NCI-H146 (cell line): ENCODE measurements around the gene LRRN4CL.
"Not testable (repeated sequence)": the region's sequence is repeated elsewhere in the genome, so short reads cannot be mapped to it uniquely, and the experiment has no call there.

Source experiments
- DNase-seq: peaks from one replicate; lab custom pipeline; 2025; lab: John Stamatoyannopoulos, UW

The LRRN4CL gene

DNA sequence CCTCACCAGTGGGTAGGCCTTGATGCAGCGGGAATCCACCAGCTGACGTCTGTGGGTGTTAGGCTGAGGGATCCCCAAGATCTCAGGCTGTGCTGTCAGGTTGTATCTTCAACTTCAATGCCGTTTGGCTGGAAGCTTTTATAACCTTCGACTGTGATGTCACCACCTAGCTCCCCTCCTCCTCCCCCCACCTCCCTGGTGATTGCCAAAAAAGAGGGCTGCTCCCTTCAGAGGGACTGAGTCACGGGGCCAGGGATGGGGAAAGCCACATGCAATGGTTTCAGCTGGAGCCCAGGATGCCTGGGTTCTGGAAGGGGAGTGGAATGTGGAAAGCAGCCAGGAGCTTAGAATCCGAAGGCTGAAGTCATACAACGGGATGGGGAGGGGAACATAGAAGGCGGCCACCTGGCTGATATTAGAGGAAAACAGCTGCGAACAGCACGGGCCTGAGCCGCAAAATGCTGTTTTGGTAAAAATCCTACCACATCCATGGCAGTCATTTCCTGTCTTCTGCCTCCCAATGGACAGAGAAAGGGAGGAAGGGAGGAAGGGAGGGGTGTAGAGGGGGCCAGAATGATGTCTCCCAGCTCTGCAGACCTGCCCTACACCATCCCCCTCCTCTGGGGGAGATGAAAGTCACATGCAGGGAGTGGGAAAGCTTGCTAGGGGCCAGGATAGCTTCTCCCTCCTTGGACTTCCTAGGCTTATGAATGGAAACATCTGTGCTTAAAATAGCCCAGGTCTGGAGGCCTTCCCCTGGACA lies at the start of gene LRRN4CL:
Gene LRRN4CL, minus strand, starts transcription at position 110 of the 763 bp plus-strand sequence. CDS start 1,022 bp downstream, outside the sequence.
- no peak for DNase-seq

DNA sequence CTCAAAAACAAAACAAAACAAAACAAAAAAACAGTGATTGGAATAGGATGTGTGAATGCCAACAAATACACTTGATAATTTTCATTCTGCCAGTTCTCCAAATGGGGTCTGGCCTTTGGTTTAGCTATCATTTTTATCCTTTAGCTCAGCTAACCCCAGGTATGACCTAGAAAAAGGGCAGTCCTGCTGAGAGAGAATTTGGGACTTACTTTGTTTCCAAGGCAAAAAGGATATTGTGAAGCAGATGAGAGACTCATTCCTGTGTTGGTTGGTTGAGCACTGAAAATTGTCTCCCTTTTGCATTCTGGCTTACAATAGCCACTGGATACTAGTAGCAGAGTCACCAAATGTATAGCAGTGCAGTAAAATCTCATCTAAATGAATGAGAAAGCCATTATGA lies 47.9 kb upstream of the LRRN4CL start:
- no peak for DNase-seq

DNA sequence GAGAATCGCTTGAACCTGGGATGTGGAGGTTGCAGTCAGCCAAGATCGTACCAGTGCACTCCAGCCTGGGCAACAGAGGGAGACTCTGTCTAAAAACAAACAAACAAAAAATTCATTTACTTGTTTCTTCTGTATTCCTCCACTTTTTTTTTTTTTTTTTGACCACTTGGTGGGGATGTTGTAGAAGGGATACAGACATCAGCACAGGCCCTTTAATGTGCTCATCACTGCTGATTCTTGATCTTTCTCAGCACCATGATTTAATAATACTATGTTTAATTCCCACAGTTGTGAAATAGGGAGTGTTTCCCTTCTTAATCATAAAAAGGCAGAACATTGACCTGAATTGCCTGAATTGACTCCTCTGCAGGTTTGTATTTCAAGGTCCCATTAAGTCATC lies 43.5 kb upstream of the LRRN4CL start:
- no peak for DNase-seq

DNA sequence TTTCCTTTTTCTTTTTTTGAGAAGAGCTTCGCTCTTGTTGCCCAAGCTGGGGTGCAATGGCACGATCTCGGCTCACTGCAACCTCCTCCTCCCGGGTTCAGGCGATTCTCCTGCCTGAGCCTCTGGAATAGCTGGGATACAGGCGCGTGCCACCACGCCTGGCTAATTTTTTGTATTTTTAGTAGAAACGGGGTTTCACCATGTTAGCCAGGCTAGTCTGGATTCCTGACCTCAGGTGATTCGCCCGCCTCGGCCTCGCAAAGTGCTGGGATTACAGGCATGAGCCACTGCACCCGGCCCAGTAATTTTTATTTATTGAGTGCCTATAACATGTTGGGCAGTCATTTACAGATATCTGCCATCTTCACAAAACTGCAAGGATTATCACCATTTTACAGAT lies 40.7 kb upstream of the LRRN4CL start:
- DNase-seq = not testable (repeated sequence)

DNA sequence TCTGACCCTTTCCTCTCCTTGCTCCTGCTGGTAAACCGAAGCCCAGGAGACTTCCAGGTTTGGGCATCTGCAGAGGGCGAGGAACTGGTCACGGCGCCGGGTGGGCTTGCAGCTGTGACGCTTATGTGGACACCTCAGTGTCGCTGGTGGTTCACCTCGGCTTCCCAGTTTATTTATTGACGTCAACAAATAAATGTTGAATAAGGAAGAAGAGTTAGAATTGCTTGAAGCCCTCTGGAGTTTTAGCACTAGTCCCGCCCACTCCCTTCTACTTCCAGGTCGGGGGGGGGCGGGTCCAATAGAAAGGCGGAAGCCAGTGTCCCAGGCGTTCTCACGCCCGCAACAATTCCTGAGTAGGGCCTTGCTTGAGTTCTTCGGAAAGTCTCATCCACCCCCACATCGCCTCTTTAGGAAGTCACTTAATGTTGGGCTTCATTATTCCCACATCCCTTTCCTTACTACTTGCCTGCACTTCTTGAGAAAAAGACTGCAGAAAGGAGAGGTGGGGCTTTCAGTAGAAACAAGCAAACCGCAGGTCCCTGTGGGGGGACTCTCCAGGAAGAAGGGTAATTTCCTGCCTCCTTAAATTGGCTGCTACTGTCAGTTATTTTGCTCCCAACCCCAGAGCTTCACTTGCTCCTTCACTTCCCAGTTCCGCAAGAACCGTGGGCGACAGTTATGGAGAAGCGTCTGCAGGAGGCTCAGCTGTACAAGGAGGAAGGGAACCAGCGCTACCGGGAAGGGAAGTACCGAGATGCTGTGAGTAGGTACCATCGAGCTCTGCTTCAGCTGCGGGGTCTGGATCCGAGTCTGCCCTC lies 39.0 kb upstream of the LRRN4CL start, which contains the start of gene TTC9C:
Gene TTC9C, plus strand, starts transcription at position 316 of the 818 bp plus-strand sequence. Its CDS starts 363 bp downstream, at position 679.
- peak; percentile 90 for DNase-seq

DNA sequence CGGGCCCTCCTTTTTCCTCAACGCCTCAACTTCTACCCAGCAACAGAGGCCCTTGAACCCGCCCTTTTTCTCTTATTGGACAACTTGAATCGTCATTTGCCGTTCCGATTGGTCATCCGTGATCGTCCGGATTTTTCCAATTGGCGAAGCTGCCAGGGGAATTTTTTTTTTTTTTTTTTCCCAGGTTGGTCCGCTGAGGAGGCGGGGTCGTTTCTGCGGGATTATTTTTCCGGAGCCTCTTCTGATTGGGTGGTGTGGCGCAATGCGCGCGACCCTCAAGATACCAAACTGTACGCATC lies 38.5 kb upstream of the LRRN4CL start:
- peak; percentile 98 for DNase-seq

DNA sequence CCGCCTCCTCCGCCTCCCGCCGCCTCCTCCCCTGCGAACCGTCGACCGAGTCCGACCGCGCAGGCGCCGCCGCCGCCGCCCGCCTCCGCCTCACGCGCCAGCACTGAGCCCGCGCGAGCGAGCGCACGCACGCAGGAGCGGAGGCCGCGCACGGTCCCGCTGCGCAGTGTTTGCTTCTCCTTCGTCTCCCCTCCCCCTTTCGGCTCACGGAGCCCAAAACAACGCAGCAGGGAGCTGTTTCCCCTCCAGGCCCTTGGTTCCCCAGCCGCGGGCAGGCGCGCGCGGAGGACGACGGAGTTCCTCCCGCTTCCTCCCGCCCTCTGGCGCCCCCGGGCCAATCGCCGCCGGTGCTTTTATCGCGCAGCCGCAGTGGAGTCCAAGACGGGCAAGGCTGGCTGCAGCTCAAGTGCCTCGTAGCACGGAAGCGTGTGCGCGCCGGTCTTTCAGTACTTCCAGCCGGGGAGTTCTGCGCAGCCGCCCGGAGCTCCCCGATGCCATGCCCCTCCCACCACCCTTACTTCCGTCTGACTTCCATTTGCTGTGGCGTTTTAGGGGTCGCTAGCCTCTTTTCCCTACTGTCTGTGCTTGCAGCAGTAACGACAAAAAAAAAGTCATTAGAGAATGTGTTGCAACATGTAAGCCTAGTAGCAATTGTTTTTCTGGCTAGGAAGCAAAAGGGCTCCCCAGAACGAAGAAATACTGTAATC lies 38.0 kb upstream of the LRRN4CL start, which contains the start of gene HNRNPUL2:
Gene HNRNPUL2, minus strand, starts transcription at position 293 of the 707 bp plus-strand sequence. CDS start 301 bp downstream, outside the sequence.
- DNase-seq = peak; percentile 99

DNA sequence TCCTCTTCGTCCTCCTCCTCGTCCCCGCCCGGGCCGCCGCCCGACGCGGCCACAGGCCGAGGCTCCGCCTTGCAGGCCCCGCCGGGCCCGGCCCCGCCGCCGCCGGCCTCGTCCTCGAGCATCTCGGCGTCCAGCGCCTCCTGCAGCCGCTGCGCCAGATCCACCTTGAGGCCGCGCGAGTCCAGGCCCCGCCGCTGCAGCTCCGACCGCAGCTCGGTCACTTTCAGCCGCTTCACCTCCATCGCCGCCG lies 37.5 kb upstream of the LRRN4CL start:
- DNase-seq = no peak

DNA sequence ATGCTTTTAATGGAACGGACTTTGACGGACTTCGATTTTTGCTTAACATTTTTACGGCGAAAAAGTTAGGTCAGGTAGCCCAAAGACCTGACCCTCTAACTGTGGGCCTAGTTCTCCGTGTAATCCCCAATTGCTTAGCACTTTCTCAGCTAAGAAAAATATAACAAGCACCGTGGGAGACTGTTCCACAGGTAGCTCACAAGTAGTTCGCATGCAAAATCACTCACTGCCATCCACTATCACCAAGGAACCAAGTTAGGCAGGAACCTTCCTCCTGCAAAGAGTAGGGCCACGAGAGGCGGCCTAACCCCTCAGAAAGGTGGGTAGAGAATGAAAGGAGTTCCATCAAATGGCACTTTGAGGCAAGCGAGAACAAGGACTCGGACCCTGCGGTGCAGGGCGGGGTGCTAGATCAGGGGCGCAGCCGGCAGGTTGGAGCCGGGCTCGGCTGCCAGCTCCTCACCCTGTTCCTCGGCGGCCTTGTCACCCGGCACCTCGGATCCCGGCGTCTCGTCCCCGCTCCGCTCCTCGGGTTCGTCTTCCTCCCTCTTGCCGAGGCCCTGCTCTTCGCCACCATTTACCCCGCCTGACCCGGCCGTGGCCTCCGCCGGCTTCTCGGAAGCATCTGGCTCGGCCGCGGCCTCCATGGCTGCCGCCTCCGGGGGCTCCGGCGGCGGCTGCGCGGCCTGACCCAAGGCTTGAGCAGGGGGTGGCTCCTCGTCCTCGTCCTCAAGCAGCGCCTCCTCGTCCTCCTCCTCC lies 37.0 kb upstream of the LRRN4CL start:
- no peak for DNase-seq

DNA sequence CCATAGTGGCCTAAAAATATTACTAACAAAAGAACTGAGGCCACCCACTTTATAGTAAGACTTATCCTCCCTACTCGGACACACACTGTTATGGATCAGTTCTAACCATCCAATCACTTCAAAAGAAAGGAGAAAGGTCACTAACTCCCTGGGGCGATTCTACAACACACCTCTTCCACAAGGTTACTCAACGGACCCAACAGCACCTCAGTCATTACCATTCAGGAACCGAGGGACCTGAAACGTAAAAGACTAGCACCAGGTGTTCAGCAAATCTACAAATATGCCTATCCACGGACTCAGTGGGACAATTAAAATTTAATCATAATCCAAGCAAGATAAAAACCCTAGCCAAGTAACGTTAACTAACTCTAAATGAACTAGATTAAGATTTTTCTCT lies 36.3 kb upstream of the LRRN4CL start:
- DNase-seq = peak; percentile 33

DNA sequence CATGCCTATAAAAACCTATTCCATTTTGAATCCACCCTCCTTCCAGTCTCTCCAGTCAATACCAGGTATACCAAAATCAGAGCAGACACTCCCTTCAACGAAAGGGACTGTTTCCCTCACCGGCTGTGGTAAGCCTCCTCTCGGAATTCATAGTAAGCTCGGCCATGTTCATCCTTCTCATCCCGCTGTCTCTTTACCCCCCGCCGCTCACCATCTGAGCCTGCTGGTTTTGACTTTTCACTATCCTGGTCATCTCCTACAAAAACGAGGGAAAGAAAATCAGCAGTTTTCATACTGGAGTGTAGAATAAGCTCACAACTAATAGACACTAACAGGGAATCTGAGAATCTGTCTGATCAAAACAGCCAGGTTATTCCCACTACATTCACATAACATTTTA lies 34.8 kb upstream of the LRRN4CL start:
- no peak for DNase-seq

DNA sequence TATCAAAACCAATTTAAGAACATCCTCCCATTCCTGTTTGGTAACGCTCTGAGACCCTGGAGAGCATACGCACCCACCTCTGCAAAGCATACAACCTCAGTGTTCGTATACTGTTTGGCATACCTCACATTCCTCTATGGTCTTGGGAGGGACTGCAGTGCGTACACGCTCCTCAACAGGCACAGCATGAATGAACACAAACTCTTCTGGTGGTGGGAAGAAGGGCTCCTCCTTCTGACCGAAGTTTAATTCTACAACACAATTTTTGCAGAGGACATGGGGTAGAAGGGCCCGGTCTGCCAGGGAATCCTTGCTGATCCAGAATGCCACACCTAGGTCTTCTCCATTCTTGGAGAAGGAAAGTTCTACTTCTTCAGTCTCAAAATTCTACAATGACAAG lies 32.7 kb upstream of the LRRN4CL start:
- DNase-seq = no peak

DNA sequence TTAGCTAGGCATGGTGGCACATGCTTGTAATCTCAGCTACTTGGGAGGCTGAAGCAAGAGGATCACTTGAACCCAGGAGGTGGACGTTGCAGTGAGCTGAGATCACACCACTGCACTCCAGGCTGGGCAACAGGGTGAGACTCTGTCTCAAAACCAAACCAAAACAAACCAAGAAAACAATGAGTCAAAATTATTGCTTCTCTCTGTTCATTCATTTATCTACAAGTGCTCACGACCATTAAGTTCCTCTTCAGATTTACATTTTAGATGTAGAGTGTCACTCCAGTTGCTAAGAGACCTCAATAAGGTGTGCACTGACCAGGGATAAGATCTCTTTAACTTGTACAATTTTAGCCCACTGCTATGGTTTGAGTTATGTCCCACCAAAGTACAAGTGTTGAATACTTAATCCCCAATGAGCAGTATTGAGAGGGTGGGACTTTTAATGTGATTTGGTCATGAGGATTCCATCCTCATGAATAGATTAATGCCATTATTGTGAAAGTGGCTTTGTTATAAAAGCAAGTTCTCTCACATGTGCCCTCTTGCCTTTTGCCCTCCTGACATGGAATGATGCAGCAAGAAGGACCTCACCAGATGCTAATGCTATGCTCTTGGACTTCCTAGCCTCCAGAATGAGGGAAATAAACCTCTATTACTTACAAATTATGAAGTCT lies 30.1 kb upstream of the LRRN4CL start:
- DNase-seq = no peak

DNA sequence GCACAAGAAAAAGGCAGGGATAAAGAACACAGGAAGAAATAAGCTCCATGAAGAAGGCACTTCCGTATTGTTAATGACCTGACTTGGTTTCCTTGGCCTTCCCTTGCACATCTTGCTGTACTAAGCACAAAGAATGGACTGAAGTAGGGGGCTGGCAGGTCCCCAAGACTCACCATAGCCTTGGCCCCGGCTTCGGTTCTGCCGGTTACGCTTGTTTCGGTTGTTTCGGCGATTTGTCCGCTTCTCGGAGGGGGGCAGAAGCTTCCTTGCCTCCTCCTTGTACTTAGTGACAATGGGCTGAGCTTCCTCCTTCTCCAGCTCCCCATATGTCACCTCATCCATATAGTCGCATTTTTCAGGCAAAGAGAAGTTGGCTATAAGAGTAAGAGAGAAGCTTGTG lies 27.5 kb upstream of the LRRN4CL start:
- no peak for DNase-seq

DNA sequence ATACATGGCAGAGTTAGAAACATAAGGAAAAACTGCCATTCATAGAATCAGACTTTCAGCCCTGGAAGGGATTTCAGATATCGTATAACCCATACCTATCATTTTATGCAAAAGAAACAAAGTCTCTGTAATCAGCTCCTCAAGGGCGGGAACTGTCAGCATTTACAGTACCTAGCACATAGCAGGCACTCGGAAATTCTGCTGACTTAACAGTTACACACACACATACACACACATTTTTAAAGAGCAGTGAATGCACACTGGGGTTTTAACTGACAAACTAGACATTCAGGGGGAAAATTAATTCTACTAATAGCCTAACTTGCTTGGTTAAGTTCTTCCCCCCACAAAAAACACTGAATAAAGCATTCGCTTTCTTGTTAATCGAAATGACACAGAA lies 26.9 kb upstream of the LRRN4CL start:
- DNase-seq = no peak

DNA sequence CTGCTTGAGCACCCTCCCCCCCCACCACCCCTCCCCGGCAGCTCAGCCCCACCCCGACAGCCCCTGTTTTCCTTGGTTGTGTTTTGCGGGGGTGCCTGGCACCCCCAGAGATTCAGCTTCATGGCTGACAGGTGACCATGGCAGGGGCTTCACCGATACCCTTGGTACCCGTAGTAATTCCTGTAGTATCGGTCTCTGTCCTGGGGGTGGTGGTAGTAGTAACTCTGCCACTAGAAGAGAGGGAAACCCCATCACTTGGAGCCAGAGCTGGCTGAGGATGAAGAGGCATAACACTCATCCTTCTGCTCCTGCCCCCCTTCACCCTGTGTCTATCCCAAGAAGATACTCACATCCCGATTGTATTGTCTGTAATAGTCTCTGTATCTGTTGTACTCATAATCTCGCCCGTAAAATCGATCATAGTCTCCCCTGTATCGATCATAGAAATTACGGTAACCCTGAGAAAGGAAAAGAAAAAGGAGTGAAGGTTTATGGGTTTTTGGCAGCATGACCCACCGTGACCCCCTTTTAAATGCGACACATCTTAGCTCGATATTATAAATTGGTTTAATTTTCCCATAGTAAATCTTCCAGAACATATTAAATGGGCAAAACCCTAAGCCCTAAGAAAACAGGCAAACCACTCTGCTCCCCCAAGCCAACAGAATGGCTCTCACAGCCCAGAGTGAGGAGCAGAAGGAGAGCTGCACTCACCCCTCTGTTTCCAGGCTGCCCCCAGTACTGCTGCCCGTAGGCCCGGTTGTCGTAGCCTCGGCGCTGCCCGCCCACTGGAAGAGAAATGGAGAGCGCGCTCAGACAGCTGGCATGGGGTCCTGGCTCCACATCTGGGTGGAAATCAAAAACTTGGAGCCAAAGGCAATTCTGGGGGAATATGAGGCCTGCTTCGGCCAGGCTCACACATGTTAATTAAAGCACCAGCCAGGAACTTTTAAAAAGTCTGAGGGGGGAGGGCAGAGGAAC lies 26.1 kb upstream of the LRRN4CL start:
- DNase-seq = no peak

DNA sequence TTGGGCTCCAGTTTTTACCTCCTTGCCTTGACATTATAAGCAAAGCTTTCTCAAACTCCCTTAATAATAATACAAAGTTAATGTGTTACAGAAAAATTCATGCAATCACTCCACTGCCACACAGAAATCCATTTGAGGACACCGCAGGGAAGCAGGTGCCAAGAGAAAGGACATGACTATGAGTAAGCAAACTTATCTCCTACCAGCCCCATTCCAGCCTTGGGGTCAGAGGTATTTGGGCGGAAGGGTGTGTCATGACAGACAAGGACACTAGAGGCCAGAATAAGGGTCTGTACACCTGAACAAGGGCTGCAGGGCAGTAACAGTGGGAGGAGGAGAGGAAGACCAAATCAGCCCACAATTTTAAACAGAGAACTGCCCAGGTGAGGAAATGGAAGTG lies 24.0 kb upstream of the LRRN4CL start:
- DNase-seq = no peak

DNA sequence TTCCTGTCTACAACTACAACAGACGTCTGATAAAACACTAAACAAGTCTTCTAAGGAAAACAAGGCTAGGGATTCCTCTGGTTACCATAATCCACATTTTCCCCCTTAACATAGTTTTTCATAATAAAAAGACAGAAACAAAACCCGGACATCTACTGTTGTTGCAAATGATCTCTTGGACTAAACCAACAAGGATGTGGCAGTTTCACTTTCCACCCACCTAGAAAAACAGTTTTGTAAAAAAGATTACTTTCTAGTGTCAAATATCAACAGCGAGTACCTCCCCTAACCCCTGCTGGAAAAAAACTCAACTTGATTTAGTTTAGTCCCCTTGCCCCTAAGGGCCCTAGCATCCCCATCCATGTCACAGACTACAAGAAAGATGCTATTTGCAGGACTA lies 23.5 kb upstream of the LRRN4CL start:
- no peak for DNase-seq

DNA sequence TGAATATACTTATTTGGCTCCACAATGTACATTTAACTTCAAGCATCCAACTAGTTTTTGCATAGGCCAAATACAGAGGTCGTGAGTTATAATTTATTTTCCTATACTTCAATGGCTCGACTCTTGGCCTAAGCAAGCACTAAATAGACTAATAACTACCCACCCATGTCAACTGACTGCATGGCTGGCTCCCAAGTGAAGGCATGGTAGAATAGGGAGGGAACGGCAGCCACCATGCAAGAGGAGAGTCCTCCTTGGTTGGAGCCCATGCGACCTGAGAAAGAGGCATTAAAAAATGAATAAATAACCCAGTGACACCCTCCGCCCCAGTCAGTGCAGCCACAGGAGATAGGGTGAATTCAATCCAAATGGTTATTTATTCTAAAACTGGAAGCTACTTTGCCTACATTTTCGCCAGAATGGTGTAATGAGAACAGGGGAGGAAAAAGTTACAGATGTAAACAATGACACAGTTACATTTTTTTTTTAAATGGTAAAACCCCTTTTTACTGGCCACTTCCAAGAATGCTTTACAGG lies 23.0 kb upstream of the LRRN4CL start:
- no peak for DNase-seq

DNA sequence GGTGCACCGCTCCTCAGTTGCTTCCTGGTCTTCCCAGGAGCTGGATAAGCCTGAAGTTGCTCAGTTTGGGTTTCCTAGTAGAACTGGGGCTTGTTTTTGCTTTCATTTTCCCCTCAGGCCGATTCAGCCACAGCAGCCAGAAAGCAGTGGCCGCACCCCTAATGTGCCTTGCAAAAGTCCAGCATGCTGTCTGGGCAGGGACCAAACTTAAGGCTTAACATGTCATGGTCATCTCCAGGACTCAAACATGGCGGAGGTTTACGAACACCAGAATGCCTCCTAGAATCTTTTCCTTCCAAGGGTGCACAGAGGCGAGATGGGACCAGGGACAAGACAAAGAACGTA lies 20.6 kb upstream of the LRRN4CL start:
- DNase-seq = no peak
